Immature natural killer cell (primary cell): ENCODE measurements around the gene AZU1. TPM values are rescaled to one million over a fixed set of nuclear protein-coding genes. Genes with fewer than 3 reads are reported as not detected.
A peak's percentile ranks its signal among the peaks of the same experiment; 100 is the strongest.

Source experiments
- DNase-seq, 3 donors: peaks; one replicate each; pipeline ENCODE4 v3.0.0; 2022; ENCODE audit warnings: mixed read lengths in 1 of 3
- H3K27ac Mint-ChIP-seq, 6 donors: one replicate each; pipeline ENCODE4 v1.8.0; 2020; ENCODE audit warnings: mixed read lengths in 6 of 6, mild to moderate bottlenecking in 5 of 6, inconsistent platforms in 4 of 6, moderate library complexity in 3 of 6
- H3K27me3 Mint-ChIP-seq, 3 donors: one replicate each; pipeline ENCODE4 v1.8.0; 2020 to 2021; ENCODE audit warnings: low read depth in 3 of 3, mild to moderate bottlenecking in 3 of 3, mixed read lengths in 3 of 3, moderate library complexity in 3 of 3, inconsistent platforms in 1 of 3
- H3K36me3 Mint-ChIP-seq, 3 donors: one replicate each; pipeline ENCODE4 v1.8.0; 2020; ENCODE audit warnings: mixed read lengths in 3 of 3, inconsistent platforms in 2 of 3, mild to moderate bottlenecking in 2 of 3
- H3K4me1 Mint-ChIP-seq, 2 donors: one replicate each; pipeline ENCODE4 v1.8.0; 2020; ENCODE audit warnings: inconsistent platforms in 2 of 2, mild to moderate bottlenecking in 2 of 2, mixed read lengths in 2 of 2, moderate library complexity in 1 of 2
- H3K4me3 Mint-ChIP-seq, 5 donors: one replicate each; pipeline ENCODE4 v1.8.0; 2020; ENCODE audit warnings: mild to moderate bottlenecking in 5 of 5, mixed read lengths in 5 of 5, inconsistent platforms in 3 of 5, moderate library complexity in 3 of 5
- H3K9me3 Mint-ChIP-seq, 6 donors: one replicate each; pipeline ENCODE4 v1.8.0; 2020; ENCODE audit warnings: mild to moderate bottlenecking in 6 of 6, mixed read lengths in 6 of 6, inconsistent platforms in 4 of 6, moderate library complexity in 3 of 6
- polyA plus RNA-seq, 3 donors: library from polyadenylated mRNA; unstranded; fragments of 300-500 nt; fragmentation: Illumina TruSeq; gene quantifications; one replicate each; pipeline ENCODE4 v1.2.3, GENCODE V29; 2021

Gene AZU1
- polyA plus RNA-seq, 3 donors from 2014 or later = not detected

GRCh38 chr19:868458-869244 lies 41.0 kb downstream of the AZU1 start:
- Mint-ChIP-seq H3K9me3 (no peaks in the 10 kb centered on the region), H3K27ac (no peak overlapping the region), H3K4me3 (no peak overlapping the region), H3K27me3 (peaks cover 5 to 14% (median 10%) of the 10 kb centered on the region in 3 donors), H3K4me1 (peaks cover 4 to 17% of the 10 kb centered on the region in 2 donors), H3K36me3 (peaks cover 4% of the 10 kb centered on the region in 3 donors)
- DNase-seq = no peak

- H3K36me3 Mint-ChIP-seq = peaks cover 4% of the 10 kb centered on the region in 3 donors
- peaks cover 0 to 13% of the 10 kb centered on the region in 2 donors for H3K4me1 Mint-ChIP-seq
- no peak for DNase-seq
- H3K9me3 Mint-ChIP-seq = no peaks in the 10 kb centered on the region
- H3K27me3 Mint-ChIP-seq = peaks cover 3 to 11% (median 8%) of the 10 kb centered on the region in 3 donors
- H3K4me3 Mint-ChIP-seq = no peak overlapping the region
- H3K27ac Mint-ChIP-seq = peak overlapping the region in 2 of 6 donors; percentile 35 to 60
Measured at GRCh38 chr19:869245-870177, 41.9 kb downstream of the AZU1 start.

GRCh38 chr19:870314-870713 lies 42.7 kb downstream of the AZU1 start:
- peaks cover 4% of the 10 kb centered on the region in 3 donors for H3K36me3 Mint-ChIP-seq
- H3K27me3 Mint-ChIP-seq = peaks cover 3 to 11% (median 8%) of the 10 kb centered on the region in 3 donors
- DNase-seq = no peak
- peak overlapping the region in 1 of 6 donors; percentile 65 for H3K27ac Mint-ChIP-seq
- no peaks in the 10 kb centered on the region for H3K9me3 Mint-ChIP-seq
- H3K4me3 Mint-ChIP-seq = no peak overlapping the region
- peaks cover 0 to 13% of the 10 kb centered on the region in 2 donors for H3K4me1 Mint-ChIP-seq

GRCh38 chr19:870963-871401 lies 43.3 kb downstream of the AZU1 start:
- no peak for DNase-seq
- Mint-ChIP-seq H3K9me3 (no peaks in the 10 kb centered on the region), H3K36me3 (peaks cover 4 to 5% (median 4%) of the 10 kb centered on the region in 3 donors), H3K27ac (no peak overlapping the region), H3K27me3 (peaks cover 3 to 11% (median 8%) of the 10 kb centered on the region in 3 donors), H3K4me1 (peaks cover 0 to 13% of the 10 kb centered on the region in 2 donors), H3K4me3 (no peak overlapping the region)

- Mint-ChIP-seq H3K27me3 (peaks cover 3 to 11% (median 8%) of the 10 kb centered on the region in 3 donors), H3K4me1 (peaks cover 0 to 13% of the 10 kb centered on the region in 2 donors), H3K36me3 (peaks cover 4 to 8% (median 4%) of the 10 kb centered on the region in 3 donors), H3K4me3 (no peak overlapping the region), H3K9me3 (no peaks in the 10 kb centered on the region), H3K27ac (peak overlapping the region in 3 of 6 donors; percentile 30 to 64 (median 61))
- DNase-seq = peak in 1 of 3 donors; percentile 33
Measured at GRCh38 chr19:871446-872265, 44.0 kb downstream of the AZU1 start.

GRCh38 chr19:872266-872951 lies 44.8 kb downstream of the AZU1 start:
- H3K4me1 Mint-ChIP-seq = peaks cover 0 to 13% of the 10 kb centered on the region in 2 donors
- H3K27me3 Mint-ChIP-seq = peaks cover 3 to 11% (median 8%) of the 10 kb centered on the region in 3 donors
- H3K9me3 Mint-ChIP-seq = no peaks in the 10 kb centered on the region
- H3K36me3 Mint-ChIP-seq = peaks cover 2 to 7% (median 3%) of the 10 kb centered on the region in 3 donors
- peak in 2 of 3 donors; percentile 67 to 71 for DNase-seq
- peak overlapping the region in 4 of 5 donors; percentile 35 to 70 (median 69) for H3K4me3 Mint-ChIP-seq
- H3K27ac Mint-ChIP-seq = peak overlapping the region in 4 of 6 donors; percentile 17 to 78 (median 63)

GRCh38 chr19:873084-873483 lies 45.4 kb downstream of the AZU1 start:
- peaks cover 0 to 13% of the 10 kb centered on the region in 2 donors for H3K4me1 Mint-ChIP-seq
- DNase-seq = peak in 2 of 3 donors; percentile 64 to 69
- H3K27ac Mint-ChIP-seq = peak overlapping the region in 3 of 6 donors; percentile 64 to 81 (median 73)
- peaks cover 0 to 4% (median 0%) of the 10 kb centered on the region in 3 donors for H3K36me3 Mint-ChIP-seq
- peaks cover 3 to 11% (median 8%) of the 10 kb centered on the region in 3 donors for H3K27me3 Mint-ChIP-seq
- no peaks in the 10 kb centered on the region for H3K9me3 Mint-ChIP-seq
- H3K4me3 Mint-ChIP-seq = peak overlapping the region in 3 of 5 donors; percentile 54 to 72 (median 70)

GRCh38 chr19:873561-874041 lies 46.0 kb downstream of the AZU1 start:
- no peak for DNase-seq
- Mint-ChIP-seq H3K4me3 (no peak overlapping the region), H3K4me1 (peaks cover 0 to 13% of the 10 kb centered on the region in 2 donors), H3K9me3 (no peaks in the 10 kb centered on the region), H3K27me3 (peaks cover 3 to 11% (median 8%) of the 10 kb centered on the region in 3 donors), H3K36me3 (peaks cover 0 to 4% (median 0%) of the 10 kb centered on the region in 3 donors), H3K27ac (no peak overlapping the region)

- Mint-ChIP-seq H3K4me1 (peaks cover 0 to 13% of the 10 kb centered on the region in 2 donors), H3K4me3 (no peak overlapping the region), H3K27ac (peak overlapping the region in 1 of 6 donors; percentile 16), H3K27me3 (peaks cover 2 to 10% (median 6%) of the 10 kb centered on the region in 3 donors), H3K36me3 (peaks cover 0 to 9% (median 0%) of the 10 kb centered on the region in 3 donors), H3K9me3 (no peaks in the 10 kb centered on the region)
- DNase-seq = no peak
Measured at GRCh38 chr19:875265-875879, 47.7 kb downstream of the AZU1 start.

- Mint-ChIP-seq H3K9me3 (no peaks in the 10 kb centered on the region), H3K36me3 (peaks cover 0 to 9% (median 0%) of the 10 kb centered on the region in 3 donors), H3K27ac (no peak overlapping the region), H3K4me3 (no peak overlapping the region), H3K27me3 (peaks cover 2 to 9% (median 6%) of the 10 kb centered on the region in 3 donors), H3K4me1 (peaks cover 0 to 13% of the 10 kb centered on the region in 2 donors)
- no peak for DNase-seq
Measured at GRCh38 chr19:876089-876488, 48.5 kb downstream of the AZU1 start.

GRCh38 chr19:876780-877314 lies 49.2 kb downstream of the AZU1 start:
- no peak for DNase-seq

More at GRCh38 chr19:876780-877314, 49.2 kb downstream of the AZU1 start:
- Mint-ChIP-seq H3K9me3 (no peaks in the 10 kb centered on the region), H3K27ac (no peak overlapping the region), H3K4me3 (no peak overlapping the region), H3K4me1 (peaks cover 0 to 13% of the 10 kb centered on the region in 2 donors), H3K27me3 (peaks cover 0 to 7% (median 5%) of the 10 kb centered on the region in 3 donors), H3K36me3 (peaks cover 0 to 9% (median 0%) of the 10 kb centered on the region in 3 donors)
